C4-2B (cell line): ENCODE measurements around the gene CACUL1.
"Not testable (repeated sequence)": the region's sequence is repeated elsewhere in the genome, so short reads cannot be mapped to it uniquely, and the experiment has no call there.

Source experiments
- H3K27ac ChIP-seq: fragments of 450-650 bp; 2 replicates; pipeline ENCODE4 v1.5.1; 2017
- ZFX ChIP-seq: fragments of 450-650 bp; IDR thresholded peaks from 2 replicates; pipeline ENCODE4 v1.6.1; 2017
- TF ChIP-seq, protein P1 (sequence below): fragments of 450-650 bp; conservative IDR thresholded peaks from 2 replicates; pipeline ENCODE4 v1.5.1; 2017; ENCODE audit warnings: mild to moderate bottlenecking

CACUL1 gene

GRCh38 chr10:118754556-118755423 lies at the start of gene CACUL1:
Gene CACUL1, minus strand, starts transcription at chr10:118754970. Its CDS starts 208 bp downstream, at chr10:118754762.
- peak within 1 kb of the TSS; percentile 82 for H3K27ac ChIP-seq
- peak; percentile 41 for TF ChIP-seq ZFX
- TF ChIP-seq, protein P1, sequence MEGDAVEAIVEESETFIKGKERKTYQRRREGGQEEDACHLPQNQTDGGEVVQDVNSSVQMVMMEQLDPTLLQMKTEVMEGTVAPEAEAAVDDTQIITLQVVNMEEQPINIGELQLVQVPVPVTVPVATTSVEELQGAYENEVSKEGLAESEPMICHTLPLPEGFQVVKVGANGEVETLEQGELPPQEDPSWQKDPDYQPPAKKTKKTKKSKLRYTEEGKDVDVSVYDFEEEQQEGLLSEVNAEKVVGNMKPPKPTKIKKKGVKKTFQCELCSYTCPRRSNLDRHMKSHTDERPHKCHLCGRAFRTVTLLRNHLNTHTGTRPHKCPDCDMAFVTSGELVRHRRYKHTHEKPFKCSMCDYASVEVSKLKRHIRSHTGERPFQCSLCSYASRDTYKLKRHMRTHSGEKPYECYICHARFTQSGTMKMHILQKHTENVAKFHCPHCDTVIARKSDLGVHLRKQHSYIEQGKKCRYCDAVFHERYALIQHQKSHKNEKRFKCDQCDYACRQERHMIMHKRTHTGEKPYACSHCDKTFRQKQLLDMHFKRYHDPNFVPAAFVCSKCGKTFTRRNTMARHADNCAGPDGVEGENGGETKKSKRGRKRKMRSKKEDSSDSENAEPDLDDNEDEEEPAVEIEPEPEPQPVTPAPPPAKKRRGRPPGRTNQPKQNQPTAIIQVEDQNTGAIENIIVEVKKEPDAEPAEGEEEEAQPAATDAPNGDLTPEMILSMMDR = no peak

- H3K27ac ChIP-seq = no peak overlapping the region
- no peak for TF ChIP-seq ZFX
- TF ChIP-seq, protein P1 = no peak
These were observed 49.5 kb upstream of the CACUL1 start for GRCh38 chr10:118804262-118804773.

DNA sequence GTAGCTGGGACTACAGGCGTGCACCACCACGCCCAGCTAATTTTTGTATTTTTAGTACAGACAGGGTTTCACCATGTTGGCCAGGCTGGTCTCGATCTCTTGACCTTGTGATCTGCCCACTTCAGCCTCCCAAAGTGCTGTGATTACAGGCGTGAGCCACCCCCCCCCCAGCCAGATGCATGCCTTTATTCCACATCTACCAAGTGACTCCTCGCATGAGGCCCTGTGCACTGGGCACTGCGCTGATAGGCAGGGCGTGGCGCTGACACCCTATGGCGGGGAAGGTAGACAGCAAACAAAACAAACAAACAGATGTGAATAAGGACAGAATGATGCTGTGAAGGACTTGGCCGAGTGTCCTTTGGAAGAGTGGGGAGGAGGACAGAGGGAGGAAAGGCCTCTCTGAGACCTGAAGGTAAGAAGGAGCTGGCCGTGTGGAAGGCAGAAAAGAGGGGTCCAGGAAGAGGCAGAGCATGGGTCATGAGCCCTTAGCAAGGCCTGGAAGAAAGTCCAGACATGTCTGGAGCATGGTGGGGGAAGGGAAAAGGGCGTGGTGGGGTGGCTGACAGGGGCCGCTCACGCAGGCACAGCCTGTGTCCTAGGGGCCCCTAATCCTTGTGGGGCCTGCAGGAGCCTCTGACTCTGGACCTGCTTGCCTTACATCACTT lies 47.5 kb upstream of the CACUL1 start:
- H3K27ac ChIP-seq = no peak overlapping the region
- TF ChIP-seq, protein P1 = no peak
- TF ChIP-seq ZFX = no peak

DNA sequence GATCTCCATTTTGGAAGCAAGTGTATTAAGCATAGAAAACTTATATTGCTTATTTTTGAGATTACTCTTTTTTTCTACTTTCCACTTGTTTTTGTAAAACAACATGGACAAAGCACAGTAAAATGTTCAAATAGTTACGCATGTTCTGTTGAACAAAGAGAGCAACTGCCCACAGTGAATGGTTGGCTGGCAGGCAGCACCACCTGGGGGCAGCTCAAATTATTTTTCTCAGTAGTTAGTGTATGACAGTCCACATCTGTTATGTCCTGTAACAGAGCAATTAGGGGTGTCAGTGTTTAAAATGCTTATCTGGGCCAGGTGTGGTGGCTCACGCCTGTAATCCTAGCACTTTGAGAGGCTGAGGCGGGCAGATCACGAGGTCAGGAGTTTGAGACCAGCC lies 46.1 kb upstream of the CACUL1 start:
- no peak overlapping the region for H3K27ac ChIP-seq
- TF ChIP-seq, protein P1 = peak; percentile 63
- TF ChIP-seq ZFX = no peak

DNA sequence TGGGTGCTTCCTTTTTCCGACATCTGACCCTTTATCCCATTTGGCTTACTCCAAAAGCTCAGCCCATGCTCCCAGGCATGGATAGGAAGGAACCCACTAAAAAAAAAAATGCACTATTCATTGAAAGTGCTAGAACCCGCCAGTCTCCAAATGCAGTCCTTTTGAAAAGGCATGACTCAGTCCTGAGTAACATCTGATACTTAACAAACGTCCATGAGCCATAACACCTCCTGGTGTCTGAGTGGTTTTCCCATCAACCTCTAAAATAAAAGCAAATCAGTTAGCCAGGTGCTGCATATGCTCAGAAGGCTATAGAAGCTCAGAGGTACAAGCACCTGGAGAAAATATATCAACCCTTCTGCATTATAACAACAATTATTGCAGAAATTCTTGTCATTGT lies 45.0 kb upstream of the CACUL1 start:
- TF ChIP-seq, protein P1 = no peak
- no peak for TF ChIP-seq ZFX
- no peak overlapping the region for H3K27ac ChIP-seq

GRCh38 chr10:118798231-118798662 lies 43.5 kb upstream of the CACUL1 start:
- TF ChIP-seq, protein P1 = no peak
- TF ChIP-seq ZFX = no peak

GRCh38 chr10:118794971-118795370 lies 40.2 kb upstream of the CACUL1 start:
- H3K27ac ChIP-seq = not testable (repeated sequence)

More at GRCh38 chr10:118798231-118798662, 43.5 kb upstream of the CACUL1 start:
- H3K27ac ChIP-seq = no peak overlapping the region
